HG02798 (cell line): ENCODE data around the gene TRPM8.
A peak's percentile ranks its signal among the peaks of the same experiment; 100 is the strongest.

Experiments
- ATAC-seq: cut with Tn5 transposase; IDR thresholded peaks from one replicate; pipeline ENCODE4 v1.9.1; 2021; ENCODE audit warnings: mild to moderate bottlenecking; ENCODE audit not compliant: unreplicated experiment, poor library complexity

TRPM8 gene

DNA sequence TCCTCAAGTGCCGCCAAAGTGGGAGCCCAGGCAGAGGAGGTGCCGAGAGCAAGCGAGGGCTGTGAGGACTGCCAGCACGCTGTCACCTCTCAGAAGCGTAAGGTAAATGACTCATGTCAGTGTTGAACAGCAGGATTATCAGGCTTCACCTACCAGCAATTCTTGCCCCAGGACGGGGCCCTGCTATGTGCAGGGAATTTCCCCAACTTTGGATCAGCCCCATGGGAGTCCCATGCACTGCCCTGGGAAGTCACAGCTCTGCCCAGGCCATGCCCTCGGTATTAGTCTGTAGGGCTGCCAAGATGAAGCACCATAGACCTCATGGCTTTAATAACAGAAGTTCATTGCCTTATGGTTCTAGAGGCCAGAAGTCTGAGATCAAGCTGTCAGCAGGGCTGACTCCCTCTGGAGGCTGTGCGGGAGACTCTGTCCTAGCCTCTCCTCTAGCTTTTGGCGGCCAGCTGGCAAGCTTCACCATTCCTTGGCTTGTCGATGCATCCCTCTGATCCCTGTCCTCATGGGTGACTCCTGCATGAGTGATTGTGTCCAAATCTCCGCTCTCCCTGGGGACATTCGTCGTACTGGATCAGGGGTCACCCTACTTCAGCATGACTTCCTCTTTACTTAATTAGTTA lies 55.9 kb downstream of the TRPM8 start:
- ATAC-seq, result no peak

DNA sequence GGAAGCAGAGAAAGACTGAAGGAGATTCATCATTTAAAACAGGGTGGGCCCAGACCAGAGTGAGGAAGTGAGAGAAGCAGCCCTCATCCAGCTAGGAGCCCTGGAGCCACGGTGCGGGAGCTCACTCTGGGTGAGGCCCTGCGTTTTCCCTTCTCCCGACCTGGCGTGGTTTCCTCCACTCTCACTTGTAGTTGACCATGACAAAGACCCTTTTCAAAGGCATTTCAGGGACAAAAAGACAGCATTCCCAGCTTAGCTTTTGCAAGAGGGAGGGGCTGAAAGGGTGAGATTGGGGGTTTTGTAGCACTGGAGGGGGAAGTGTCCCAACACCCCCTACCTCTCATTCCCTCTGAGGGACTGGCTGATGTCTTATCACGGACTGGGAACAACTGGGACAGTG lies 56.6 kb downstream of the TRPM8 start:
- ATAC-seq, result no peak

DNA sequence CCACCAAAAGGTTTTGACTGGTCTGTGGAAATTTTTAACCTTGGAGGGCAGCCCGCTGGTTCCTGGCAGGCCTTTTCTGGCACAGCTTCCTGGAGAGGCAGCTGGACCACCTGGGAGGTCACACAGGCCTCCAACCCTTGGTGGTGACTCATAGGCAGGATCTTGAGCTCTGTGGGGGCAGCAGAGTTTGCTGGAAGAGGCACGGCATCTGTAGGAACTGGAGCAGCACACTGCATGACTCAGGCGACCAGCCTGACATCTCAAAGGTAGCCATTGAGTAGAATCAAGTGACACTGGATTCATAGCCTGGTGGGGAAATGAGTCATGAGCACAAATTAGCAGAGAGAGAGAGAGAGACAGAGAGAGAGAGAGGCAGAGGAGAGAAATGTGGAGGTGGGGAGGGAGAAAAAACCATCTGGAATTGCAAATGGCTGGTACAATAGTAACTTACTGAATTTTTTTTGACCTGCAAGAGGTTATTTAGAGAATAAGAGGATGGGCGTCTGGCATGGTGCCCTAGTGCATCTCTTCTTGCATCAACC lies 57.4 kb downstream of the TRPM8 start:
- no peak for ATAC-seq

DNA sequence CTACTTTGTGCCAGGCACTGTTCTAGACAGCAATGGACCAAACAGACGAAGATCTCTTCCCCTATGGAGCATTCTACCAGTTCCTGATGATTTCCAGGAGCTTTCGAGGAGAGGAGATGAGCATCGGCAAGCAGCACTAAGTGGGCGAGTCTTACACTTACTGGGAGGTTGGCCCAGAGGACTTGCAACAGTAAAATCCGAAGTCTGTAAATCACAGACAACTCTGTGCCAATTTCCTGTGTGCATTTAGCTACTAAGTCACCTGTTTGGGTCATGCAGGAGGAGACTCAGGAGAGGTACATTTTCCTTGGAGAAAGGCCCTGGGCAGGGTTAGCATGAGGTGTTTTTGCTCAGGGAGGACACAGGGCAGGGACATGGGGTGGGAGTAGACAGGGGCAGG lies 58.9 kb downstream of the TRPM8 start:
- no peak for ATAC-seq

DNA sequence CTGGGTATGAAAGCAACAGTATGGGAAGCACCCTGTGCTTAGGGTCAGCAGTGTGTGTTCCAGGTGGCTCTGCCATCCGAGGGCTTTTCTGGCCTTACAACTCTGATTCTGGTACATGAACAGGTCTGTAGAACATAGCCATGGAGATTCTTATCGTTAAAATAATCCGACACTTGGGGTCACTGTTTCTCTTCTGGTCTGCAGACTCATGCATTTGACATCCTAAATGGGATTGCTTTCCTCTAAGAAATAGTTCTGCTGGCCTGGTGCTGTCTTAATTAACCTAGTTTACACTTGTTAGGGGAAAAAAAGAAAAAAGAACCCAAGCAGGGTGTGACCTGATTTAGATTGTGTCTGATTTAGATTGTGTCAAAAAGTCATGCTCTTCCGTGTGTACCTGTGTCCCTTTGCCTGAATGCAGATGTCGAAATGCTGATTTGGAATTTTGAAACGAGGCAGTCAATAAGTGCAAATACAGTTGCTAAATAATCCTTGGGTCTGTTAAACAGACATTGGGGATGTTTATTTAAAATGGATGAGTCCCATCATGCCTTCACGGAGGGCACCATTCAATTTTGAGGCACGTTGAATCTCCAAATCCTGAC lies 59.6 kb downstream of the TRPM8 start:
- no peak for ATAC-seq

DNA sequence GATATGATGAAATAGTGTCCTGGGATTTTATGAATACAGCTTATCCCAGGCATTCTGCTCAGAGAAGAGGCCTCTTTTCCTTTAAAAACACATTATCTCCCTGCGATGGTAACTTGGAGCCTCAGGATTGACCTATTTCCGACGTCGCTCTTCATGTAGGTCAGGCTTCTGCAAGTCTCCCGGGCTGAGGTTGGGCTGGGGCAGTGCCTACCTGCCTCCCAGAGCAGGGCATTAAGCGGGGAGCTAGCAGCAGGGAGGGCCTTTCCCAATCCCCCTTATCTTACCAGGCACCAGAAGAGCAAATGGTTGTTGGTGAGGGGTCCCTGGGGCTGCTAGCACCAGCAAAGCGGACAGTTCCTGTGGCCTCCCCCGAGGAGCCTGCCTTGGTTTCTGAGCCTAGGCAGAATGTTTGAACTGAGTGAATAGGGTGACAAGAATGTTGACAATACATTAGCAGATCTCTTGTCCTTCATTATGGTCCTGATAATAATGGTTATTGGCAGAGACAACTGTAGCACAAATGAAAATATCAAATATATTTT lies 60.2 kb downstream of the TRPM8 start:
- ATAC-seq, result no peak

DNA sequence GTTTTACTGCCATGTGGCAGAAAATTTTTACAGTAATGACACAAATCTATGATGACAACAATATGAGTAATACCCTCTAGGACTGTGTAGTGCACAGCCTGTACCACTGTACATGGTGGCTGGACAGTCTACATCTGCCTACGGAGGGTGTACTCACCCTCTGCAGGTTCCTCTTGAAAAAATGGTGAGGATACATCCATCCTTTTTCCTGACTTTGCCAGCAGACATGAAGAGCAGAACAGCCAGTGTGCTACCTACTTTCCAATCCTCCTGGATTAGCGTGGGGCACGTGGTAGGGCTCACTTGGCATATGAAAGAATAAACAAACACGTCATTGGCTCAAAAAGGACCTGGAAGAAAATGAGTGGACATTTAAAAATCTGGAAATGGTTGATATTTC lies 62.6 kb downstream of the TRPM8 start:
- ATAC-seq, result no peak

DNA sequence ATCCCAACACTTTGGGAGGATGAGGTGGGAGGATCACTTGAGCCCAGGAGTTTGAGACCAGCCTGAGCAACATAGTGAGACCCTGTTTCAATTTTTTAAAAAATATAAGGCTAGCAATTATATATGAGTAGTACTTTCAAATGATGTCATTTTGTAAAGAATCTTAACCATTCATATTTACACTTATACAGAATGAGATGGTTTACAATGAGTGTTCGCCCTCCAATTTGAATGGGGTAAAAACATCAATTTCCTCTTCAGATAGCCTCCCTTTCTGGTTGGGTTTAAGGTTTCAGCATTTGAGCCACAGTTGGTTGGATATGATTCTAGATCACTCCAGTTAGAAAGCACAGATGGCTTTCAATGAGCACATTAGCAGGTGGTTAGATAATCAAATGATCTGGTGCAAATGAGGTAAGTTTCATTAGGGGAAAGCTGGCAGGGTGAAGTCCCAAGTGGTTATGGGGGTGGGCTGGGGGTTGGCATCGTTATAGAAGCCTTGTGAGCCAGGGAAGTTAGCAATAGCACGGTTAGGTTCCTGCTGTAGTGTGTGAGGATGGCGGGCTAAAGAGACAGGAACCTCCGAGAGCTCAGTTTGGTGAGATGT lies 63.9 kb downstream of the TRPM8 start:
- no peak for ATAC-seq

DNA sequence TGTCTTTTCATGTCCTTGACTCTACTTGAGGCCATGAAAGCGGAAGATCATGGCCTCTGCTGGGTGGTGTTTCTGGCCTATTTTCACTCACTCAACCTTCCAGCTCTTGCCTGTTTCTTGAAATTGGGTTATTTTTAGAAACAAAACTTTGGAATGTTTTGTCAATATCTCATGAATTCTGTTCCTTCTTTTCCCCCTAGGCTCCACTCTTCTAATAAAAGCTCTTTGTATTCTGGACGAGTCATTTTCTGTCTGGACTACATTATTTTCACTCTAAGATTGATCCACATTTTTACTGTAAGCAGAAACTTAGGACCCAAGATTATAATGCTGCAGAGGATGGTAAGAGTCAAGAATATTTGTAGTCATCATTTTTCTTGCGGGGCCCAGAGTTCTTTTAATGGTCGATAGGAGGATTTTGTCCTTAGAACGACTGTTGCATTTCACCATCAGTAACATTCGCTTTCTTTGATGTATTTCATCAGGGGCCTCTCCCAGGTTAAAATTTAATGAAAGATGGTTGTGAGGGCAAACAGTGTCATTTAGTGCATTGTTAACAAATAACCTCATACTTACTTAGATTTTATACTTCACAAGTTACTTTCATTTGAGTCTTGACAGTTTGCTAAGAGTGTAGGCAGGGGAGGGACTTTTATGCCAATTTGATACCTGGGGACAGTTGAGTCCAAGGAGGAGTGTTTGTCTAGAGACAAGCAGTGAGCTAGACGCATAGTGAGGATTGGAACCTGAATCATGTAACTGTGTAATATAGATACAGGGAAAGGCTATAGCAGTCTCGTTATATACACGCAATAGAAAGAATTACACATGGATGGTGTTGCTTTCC lies 64.6 kb downstream of the TRPM8 start:
- no peak for ATAC-seq

DNA sequence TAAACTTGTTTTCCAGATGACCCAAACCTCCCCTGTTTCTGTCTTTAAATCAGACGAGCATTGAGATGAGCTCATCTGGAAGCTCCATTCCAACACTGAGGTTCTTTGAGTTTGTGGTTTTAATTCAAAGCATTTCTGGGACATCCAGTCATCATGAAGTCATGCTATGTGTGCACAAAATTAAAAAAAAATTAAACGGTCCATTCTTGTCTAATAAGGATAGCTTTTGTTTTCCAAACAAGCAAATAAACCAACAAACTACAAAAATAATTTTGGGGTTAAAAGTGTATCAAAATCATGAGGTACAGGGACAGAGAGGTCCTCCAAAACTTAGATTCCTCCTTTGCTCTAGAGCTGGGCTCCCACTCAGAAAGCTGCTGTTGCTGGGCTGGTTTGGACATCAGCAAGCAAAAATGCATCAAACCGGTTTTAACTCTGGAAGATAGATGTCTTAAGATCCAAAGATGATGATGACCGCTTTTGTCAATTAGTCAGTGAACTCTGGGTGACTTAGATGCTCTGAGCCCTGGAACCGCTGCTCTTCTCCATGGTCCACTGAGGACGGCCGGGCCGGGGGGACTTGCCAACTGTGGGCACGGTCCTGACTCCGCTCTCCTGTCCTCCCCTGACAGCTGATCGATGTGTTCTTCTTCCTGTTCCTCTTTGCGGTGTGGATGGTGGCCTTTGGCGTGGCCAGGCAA lies 65.4 kb downstream of the TRPM8 start:
- ATAC-seq, result no peak

DNA sequence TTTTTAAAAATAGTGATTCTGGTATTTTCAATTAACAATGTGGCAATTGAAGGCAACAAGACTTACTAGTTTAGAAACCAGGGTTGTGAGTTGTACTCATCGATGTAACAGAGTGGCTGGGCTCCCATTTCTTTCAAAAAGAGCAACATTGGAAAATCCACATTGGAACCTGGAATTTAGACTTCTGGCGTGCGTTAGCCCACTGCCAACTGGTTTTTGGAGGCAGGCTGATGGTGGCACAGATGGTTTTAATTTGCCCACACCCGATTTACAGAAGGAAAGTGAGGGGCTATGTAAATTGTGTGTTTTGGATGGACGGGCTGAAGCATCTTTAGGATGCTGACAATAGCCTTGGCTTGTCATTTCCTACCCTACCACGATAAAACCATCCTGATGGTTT lies 66.3 kb downstream of the TRPM8 start:
- ATAC-seq, result no peak

DNA sequence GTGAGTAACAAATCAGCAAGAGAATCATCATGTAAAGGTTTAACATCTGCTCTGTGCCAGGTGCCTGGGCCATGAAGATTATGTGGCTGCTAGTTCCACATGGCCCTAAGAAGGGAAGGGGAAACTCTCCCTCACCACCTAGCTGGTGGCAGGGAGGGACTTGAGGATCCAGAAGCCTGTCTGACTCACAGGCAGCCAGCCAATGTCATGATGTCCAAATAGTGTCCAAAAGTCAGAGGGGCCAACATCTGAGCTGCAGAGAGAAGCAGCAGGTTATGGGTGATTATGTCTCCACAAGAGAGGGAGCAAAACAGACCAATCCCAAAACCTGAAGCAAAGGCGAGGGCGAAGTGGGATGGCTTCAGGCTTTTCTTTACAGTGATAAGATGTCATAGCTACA lies 71.4 kb downstream of the TRPM8 start:
- no peak for ATAC-seq

DNA sequence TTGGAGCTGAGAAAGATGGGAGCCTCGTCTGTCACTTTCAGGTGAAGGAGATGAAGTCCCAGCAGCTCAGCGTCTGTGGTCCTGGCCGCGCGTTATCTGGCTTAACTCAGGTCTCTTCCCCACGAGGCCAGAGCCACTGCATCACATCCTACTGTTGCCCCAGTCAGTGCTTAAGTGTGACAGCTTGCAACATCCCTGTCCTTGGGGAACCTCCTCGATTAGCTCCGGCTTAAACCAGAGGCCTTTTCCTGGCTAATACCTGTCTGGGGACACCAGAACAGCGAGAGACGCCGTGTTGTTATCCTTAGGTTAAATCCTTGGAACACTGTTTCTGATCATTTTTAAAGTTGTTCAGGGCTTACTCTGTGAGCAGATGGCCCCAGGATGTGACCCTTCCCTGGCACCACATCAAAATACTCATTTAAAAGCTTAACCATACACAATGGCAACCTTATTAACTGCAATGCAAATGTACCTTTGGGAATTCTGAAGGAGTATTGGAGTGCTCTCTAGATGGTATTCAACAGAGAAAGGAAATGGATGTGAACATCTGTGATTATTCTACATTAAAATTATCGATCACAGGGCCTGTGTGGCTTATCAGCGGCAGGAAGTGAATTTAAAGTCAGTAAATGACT lies 72.2 kb downstream of the TRPM8 start:
- ATAC-seq, result no peak

DNA sequence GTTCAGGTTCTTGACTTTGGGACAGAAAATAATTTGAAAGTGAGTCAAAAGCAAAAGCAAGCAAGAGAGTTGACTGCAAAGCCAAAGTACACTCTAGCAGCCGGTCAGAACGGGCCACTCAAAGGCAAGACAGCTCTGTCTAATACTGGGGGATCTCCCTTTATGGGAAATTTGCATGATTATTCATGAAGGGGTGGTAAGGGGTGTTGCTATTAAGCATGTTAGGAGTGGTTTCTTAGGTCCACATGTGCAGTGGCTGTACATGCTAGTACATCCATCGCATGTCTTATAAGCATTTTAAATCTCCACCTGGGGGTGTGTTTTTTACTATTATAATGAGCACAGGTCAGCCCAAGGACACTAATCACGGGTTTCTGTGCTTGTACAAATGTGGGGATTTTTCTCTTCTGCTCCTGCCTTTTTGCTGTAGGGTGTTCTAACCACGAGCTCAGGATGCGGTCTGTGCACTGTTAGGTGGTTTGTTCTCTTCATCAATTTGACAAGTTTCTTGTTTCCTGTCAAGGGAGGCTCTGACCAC lies 73.2 kb downstream of the TRPM8 start:
- peak; percentile 53 for ATAC-seq

DNA sequence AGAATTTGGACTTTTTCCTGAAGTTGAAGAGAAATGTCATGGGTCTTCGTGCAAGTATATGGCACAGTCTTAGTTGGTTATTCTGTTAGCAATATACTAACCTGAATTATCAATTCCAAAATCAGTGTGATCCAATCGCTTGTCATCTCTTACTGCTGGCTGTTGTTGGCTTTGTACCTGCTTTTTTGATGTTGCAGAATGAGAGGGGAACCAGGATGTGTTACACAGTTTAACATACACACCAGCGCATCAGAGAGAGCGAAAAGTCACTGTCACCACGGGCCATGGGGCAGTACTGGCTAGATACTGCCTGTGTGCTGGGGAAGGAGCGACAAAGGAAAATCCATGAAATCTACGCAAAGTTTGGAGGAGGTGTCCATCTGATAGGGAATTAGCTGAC lies 74.0 kb downstream of the TRPM8 start:
- ATAC-seq, result no peak

DNA sequence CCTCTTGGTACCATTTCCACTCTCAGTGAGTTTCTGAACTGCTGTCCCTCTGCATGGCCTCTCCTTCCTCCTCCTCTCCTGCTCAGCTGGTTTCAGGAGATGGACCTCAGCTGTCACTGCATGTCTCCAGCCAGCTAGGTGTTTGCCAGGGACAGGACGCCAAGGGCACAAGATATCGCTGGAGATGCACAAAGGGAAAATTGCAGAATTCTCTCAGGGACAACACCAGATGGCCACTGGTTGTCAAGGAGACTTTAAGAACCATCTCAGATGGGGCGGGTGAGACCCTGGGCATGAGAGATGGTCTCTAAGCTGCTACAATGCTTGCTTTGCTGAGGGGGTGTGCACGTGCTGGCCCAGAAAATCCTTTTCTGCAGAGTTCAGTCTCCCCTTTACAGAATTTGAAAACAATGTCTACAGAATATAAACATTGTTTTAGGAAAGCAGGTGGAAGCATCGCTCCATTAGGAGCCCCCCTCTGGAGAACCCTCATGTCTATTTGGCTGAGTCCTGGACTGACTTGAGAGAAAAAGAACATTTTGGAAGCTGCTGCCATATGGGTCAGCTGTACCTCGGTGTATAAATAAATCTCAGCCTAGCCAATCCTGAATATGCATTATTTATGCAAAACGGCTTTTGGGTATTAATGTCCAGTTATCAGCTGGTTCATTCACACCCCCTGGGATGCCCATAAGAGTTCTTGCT lies 75.5 kb downstream of the TRPM8 start:
- ATAC-seq, result no peak

DNA sequence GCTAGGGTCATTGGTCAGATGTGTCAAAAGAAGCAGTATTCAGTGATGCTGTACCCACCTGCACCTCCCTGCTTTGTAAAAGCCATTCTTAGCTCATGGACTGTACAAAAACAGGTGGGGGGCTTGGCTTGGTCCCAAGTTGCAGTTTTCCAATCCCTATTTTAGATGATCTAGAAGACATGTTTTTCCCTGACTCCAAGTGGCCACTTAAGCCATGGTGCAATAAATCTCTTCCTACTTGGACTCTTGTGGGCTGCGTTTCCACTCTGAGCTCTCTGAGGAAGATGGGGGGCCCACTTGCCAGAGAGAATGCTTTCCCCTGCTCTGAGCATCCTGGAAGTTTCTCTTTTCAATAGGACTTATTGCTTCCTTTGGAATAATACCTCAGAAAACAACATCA lies 76.3 kb downstream of the TRPM8 start:
- no peak for ATAC-seq

DNA sequence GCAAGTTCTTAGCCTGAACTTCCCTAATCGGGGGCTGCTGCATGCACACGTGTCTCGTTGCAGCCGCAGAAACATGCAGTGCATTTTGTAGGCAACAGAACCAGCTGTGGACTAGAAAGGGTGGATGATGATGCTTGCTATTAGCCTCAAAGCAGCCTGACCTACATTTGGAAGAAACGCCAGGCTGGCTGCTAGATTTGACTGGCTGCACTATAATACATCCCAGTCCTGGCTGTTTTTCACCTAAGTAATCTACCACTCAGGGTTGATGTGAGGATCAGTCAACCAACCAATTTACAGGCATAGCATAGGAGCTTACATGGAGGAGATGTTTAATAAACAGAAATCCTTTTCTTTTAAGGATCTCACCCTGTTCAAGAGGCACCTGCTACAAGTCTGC lies 77.0 kb downstream of the TRPM8 start:
- ATAC-seq, result no peak

DNA sequence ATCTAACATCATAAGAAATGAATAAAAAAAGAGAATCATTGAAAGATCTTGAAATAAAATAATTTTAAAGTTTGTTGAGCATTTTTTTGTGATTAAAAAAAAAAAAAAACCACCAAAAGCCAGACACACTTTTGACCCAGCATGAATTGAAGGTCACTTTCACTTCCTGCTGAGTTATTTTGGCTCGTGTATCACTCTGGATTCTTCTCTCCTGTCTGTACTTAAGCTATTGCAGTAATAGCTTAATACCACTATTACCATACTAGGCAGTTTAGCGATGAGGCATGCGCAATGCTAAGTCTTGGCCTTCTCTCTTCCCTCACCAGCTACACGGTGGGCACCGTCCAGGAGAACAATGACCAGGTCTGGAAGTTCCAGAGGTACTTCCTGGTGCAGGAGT lies 78.8 kb downstream of the TRPM8 start:
- no peak for ATAC-seq
